Panc1 (cell line): ENCODE results near the gene CELF6. TPM values are rescaled to one million over a fixed set of nuclear protein-coding genes. Genes with fewer than 3 reads are reported as not detected.

Source experiments
- ATAC-seq: fragments of 200-7000 bp; cut with Tn5 transposase; 2 replicates; pipeline ENCODE4 v1.9.1; 2020; ENCODE audit warnings: mild to moderate bottlenecking, moderate library complexity
- BruUV-seq: library from RNA; stranded (reverse); fragments of 400-500 nt; replicated peaks from 2 replicates; lab custom pipeline; 2021; lab: Mats Ljungman, UMichigan
- CTCF ChIA-PET: fragments of 300-600 bp; sonication (Branson Sonifier 250); formaldehyde crosslinking; loops from one replicate; lab custom pipeline; 2022; ENCODE audit warnings: antibody characterized with exemption; lab: Charles Lee
- POLR2A ChIA-PET: fragments of 300-600 bp; sonication (Branson Sonifier 250); formaldehyde crosslinking; loops from one replicate; lab custom pipeline; 2022; ENCODE audit warnings: antibody characterized with exemption; lab: Charles Lee
- DNase-seq: peaks from one replicate; pipeline ENCODE4 v3.0.0-alpha.2; 2010; ENCODE audit warnings: low read depth, low spot score
- H3K27ac ChIP-seq: 2 replicates; pipeline ENCODE4 v1.5.1; 2011; ENCODE audit warnings: mild to moderate bottlenecking, low read length, inconsistent platforms
- H3K27me3 ChIP-seq: fragments of 200-500 bp; sonication (Bioruptor generic); 2 replicates; pipeline ENCODE4 v1.6.0; 2014; ENCODE audit warnings: low read length, inconsistent platforms; ENCODE audit not compliant: control insufficient read depth, insufficient read depth
- H3K36me3 ChIP-seq: fragments of 200-500 bp; sonication (Bioruptor generic); 2 replicates; pipeline ENCODE4 v1.5.1; 2014; ENCODE audit warnings: inconsistent platforms, mild to moderate bottlenecking, low read length, moderate library complexity; ENCODE audit not compliant: control insufficient read depth, insufficient read depth
- H3K4me1 ChIP-seq: 2 replicates; pipeline ENCODE4 v1.5.1; 2011; ENCODE audit warnings: inconsistent platforms, mild to moderate bottlenecking, low read length, moderate library complexity; ENCODE audit not compliant: control insufficient read depth, insufficient read depth
- H3K4me3 ChIP-seq, 2 experiments: 2 replicates each; pipeline ENCODE4 v1.5.1; 2011 to 2012; ENCODE audit warnings: low read depth in 2 of 2, low read length in 2 of 2, mild to moderate bottlenecking in 2 of 2, inconsistent platforms in 1 of 2, moderate library complexity in 1 of 2
- H3K9me3 ChIP-seq: fragments of 200-500 bp; sonication (Bioruptor generic); 2 replicates; pipeline ENCODE4 v1.5.1; 2014; ENCODE audit warnings: low read depth, mild to moderate bottlenecking, inconsistent platforms, low read length, moderate library complexity; ENCODE audit not compliant: control insufficient read depth, insufficient read depth
- CTCF ChIP-seq: fragments of 450-650 bp; IDR thresholded peaks from 2 replicates; pipeline ENCODE4 v1.5.1; 2017; ENCODE audit warnings: mild to moderate bottlenecking
- POLR2AphosphoS5 ChIP-seq: IDR thresholded peaks from 2 replicates; pipeline ENCODE4 v1.6.1; 2012; ENCODE audit warnings: mild to moderate bottlenecking, low read depth, low read length, moderate library complexity
- SIN3A ChIP-seq: IDR thresholded peaks from 2 replicates; pipeline ENCODE4 v1.6.1; 2012; ENCODE audit warnings: low read depth, mild to moderate bottlenecking, low read length, moderate library complexity, borderline replicate concordance; ENCODE audit not compliant: insufficient read depth
- TCF7L2 ChIP-seq: IDR thresholded peaks from 2 replicates; pipeline ENCODE4 v1.6.1; 2011; ENCODE audit warnings: mild to moderate bottlenecking, low read depth, low read length, inconsistent platforms
- in situ Hi-C: cut with HindIII; loops from 2 replicates; pipeline ENCODE4 v1.10.0; 2016; ENCODE audit warnings: low sequenced_read_pairs, low pct_unique_long_range_greater_than_20kb
- intact Hi-C: fragments of 100-400 bp; cut with micrococcal nuclease; formaldehyde crosslinking; loops from one replicate; pipeline ENCODE4 v1.10.0; 2022; ENCODE audit not compliant: unreplicated experiment
- total RNA-seq: library from RNA; stranded (reverse); gene quantifications from one replicate; pipeline ENCODE4 v1.2.1, GENCODE V29; 2021; ENCODE audit not compliant: unreplicated experiment
- TF ChIP-seq, protein P1 (sequence below), 2 experiments: IDR thresholded peaks; 2 replicates each; pipeline ENCODE4 v1.6.1; 2011 to 2012; ENCODE audit warnings: low read depth in 2 of 2, control low read depth in 1 of 2, low read length in 1 of 2, mild to moderate bottlenecking in 1 of 2, moderate library complexity in 1 of 2; ENCODE audit not compliant: insufficient read depth in 1 of 2

Gene CELF6
- total RNA-seq, 1 experiment from 2014 or later, result not detected

DNA sequence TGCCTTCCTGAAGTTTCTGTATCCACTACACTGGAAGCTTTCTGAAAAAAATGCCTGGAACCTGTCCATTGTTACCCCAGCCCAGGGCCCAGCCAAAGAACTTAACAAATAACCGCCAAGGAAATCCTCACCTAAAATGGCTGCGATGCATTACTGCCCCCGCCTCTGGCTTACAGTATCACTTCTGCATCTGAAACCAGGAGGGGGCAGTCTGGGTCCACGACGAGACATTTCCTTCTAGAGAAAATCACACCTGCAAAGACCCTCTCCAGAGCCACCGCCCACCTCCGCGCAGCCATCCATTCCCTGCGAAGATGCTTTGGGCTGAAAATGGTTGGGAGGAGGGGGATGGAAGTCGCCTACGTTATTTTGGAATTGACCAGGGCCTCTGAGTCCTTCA lies 22.4 kb upstream of the CELF6 start:
- Histone ChIP-seq H3K4me1 (no peaks in the 10 kb centered on the region), H3K4me3 (no peak overlapping the region), H3K9me3 (no peaks in the 10 kb centered on the region), H3K27ac (no peak overlapping the region), H3K36me3 (no peaks in the 10 kb centered on the region), H3K27me3 (no peaks in the 10 kb centered on the region)
- in situ Hi-C loops (no loop called here), intact Hi-C loops (no loop called here)
- TF ChIP-seq SIN3A (no peak), CTCF (peak; percentile 73), TCF7L2 (no peak), POLR2AphosphoS5 (no peak)
- TF ChIP-seq, protein P1, sequence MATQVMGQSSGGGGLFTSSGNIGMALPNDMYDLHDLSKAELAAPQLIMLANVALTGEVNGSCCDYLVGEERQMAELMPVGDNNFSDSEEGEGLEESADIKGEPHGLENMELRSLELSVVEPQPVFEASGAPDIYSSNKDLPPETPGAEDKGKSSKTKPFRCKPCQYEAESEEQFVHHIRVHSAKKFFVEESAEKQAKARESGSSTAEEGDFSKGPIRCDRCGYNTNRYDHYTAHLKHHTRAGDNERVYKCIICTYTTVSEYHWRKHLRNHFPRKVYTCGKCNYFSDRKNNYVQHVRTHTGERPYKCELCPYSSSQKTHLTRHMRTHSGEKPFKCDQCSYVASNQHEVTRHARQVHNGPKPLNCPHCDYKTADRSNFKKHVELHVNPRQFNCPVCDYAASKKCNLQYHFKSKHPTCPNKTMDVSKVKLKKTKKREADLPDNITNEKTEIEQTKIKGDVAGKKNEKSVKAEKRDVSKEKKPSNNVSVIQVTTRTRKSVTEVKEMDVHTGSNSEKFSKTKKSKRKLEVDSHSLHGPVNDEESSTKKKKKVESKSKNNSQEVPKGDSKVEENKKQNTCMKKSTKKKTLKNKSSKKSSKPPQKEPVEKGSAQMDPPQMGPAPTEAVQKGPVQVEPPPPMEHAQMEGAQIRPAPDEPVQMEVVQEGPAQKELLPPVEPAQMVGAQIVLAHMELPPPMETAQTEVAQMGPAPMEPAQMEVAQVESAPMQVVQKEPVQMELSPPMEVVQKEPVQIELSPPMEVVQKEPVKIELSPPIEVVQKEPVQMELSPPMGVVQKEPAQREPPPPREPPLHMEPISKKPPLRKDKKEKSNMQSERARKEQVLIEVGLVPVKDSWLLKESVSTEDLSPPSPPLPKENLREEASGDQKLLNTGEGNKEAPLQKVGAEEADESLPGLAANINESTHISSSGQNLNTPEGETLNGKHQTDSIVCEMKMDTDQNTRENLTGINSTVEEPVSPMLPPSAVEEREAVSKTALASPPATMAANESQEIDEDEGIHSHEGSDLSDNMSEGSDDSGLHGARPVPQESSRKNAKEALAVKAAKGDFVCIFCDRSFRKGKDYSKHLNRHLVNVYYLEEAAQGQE (IDR thresholded peaks at IDR 0.05; ENCODE audit: insufficient read depth in 1 of 2, low read depth in 2 of 2, low read length in 1 of 2), result no peak
- no TSS peak for BruUV-seq
- ATAC-seq, result peak; percentile 70; the same call in 1 of the 2 replicates
- ChIA-PET CTCF (no interaction called here), POLR2A (no interaction called here)
- DNase-seq, result no peak

DNA sequence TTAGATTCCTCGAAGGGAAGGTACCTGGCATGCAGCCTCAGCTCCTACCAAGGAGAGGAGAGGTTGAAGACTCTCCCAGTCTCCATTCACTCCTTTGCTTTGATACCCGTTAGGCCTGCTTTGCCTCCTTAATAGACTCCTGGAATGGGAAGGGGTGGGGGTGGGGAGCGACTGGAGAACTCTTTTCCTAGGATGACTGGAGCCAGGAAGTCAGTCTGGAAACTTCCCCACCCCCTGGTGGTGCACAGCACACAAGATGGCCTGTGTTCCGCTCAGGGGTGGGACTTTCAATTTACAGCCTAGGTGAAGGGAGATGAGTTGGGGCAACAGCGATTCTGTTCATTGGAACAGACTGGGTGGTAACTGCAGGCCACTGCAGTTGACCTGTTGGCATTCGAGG lies 21.4 kb upstream of the CELF6 start:
- intact Hi-C loops (no loop called here), in situ Hi-C loops (no loop called here)
- ATAC-seq (peak; percentile 61), DNase-seq (no peak)
- Histone ChIP-seq H3K4me3 (no peak overlapping the region), H3K27ac (no peak overlapping the region), H3K36me3 (no peaks in the 10 kb centered on the region), H3K9me3 (no peaks in the 10 kb centered on the region), H3K27me3 (no peaks in the 10 kb centered on the region), H3K4me1 (no peaks in the 10 kb centered on the region)
- TF ChIP-seq, protein P1 (IDR thresholded peaks at IDR 0.05; ENCODE audit: insufficient read depth in 1 of 2, low read depth in 2 of 2, low read length in 1 of 2), result no peak
- peak; percentile 46 for TF ChIP-seq CTCF
- no TSS peak for BruUV-seq
- ChIA-PET CTCF (interaction anchor here (0.6 kb wide), 3 partner anchors 40 to 613 kb away, joined by 3 to 4 read pairs (median 4); no protein-coding TSS in a partner anchor), POLR2A (no interaction called here)
